NAMALWA (cell line): ENCODE measurements around the gene USP15.
"Not testable (repeated sequence)": the region's sequence is repeated elsewhere in the genome, so short reads cannot be mapped to it uniquely, and the experiment has no call there.

Source experiments
- DNase-seq: peaks from one replicate; pipeline ENCODE4 v3.0.0-alpha.2; 2015; ENCODE audit warnings: low spot score

USP15 gene

GRCh38 chr12:62458626-62459025 lies 198.4 kb downstream of the USP15 start:
- no peak for DNase-seq

GRCh38 chr12:62459976-62460375 lies 199.8 kb downstream of the USP15 start:
- no peak for DNase-seq

GRCh38 chr12:62461171-62461837 lies 201.1 kb downstream of the USP15 start:
- DNase-seq, result not testable (repeated sequence)

GRCh38 chr12:62463252-62463651 lies 203.0 kb downstream of the USP15 start:
- DNase-seq, result not testable (repeated sequence)
